Bronchial epithelial cell (primary cell): ENCODE measurements around the gene SLC25A19. TPM values are rescaled to one million over a fixed set of nuclear protein-coding genes. Genes with fewer than 3 reads are reported as not detected.

Experiments
- DNase-seq: peaks from one replicate; pipeline ENCODE4 v3.0.0-alpha.2; 2010; ENCODE audit warnings: low read depth
- FAIRE-seq: peaks from 2 replicates; lab custom pipeline; 2011; peaks lifted over from hg19 to GRCh38; lab: Jason Lieb, UNC
- H3K27me3 ChIP-seq: 2 replicates; pipeline ENCODE4 v1.5.1; 2011; ENCODE audit warnings: low read length; ENCODE audit not compliant: control insufficient read depth, insufficient read depth
- H3K36me3 ChIP-seq: 2 replicates; pipeline ENCODE4 v1.5.1; 2011; ENCODE audit warnings: low read length; ENCODE audit not compliant: control insufficient read depth, insufficient read depth
- H3K4me3 ChIP-seq: 2 replicates; pipeline ENCODE4 v1.5.1; 2011; ENCODE audit warnings: mild to moderate bottlenecking, low read depth, low read length, control low read depth
- CTCF ChIP-seq: IDR thresholded peaks from 2 replicates; pipeline ENCODE4 v1.5.1; 2011; ENCODE audit warnings: mild to moderate bottlenecking, moderate library complexity, low read length, control low read depth, inconsistent platforms; ENCODE audit not compliant: insufficient read depth, severe bottlenecking
- total RNA-seq: library from RNA; depleted of rRNA; stranded (reverse); fragments of >200 nt; gene quantifications from 2 replicates; pipeline ENCODE4 v1.2.1, GENCODE V29; 2014

SLC25A19 gene
- total RNA-seq: 10.2 and 12.1 TPM in 2 replicates

GRCh38 chr17:75289115-75289831, at the start of gene SLC25A19:
SLC25A19 (minus strand) TSS chr17:75289433; CDS start chr17:75286764, 2,669 bp downstream.
- no peak for FAIRE-seq
- no peaks in the 10 kb centered on the region for H3K27me3 ChIP-seq
- DNase-seq: peak; percentile 98
- H3K36me3 ChIP-seq: peaks cover 4% of the 10 kb centered on the region
- H3K4me3 ChIP-seq: peak within 1 kb of the TSS; percentile 70
- peak; percentile 12 for TF ChIP-seq CTCF

- TF ChIP-seq CTCF: no peak
- no peak for DNase-seq
- no peaks in the 10 kb centered on the region for H3K36me3 ChIP-seq
- FAIRE-seq: no peak
- H3K4me3 ChIP-seq: no peak overlapping the region
- no peaks in the 10 kb centered on the region for H3K27me3 ChIP-seq
Measured at GRCh38 chr17:75338335-75338734, 49.1 kb upstream of the SLC25A19 start.

GRCh38 chr17:75335315-75335714, 46.1 kb upstream of the SLC25A19 start:
- Histone ChIP-seq H3K36me3 (peaks cover 4% of the 10 kb centered on the region), H3K4me3 (no peak overlapping the region), H3K27me3 (no peaks in the 10 kb centered on the region)
- DNase-seq: no peak
- TF ChIP-seq CTCF: no peak
- no peak for FAIRE-seq

GRCh38 chr17:75334723-75335122, 45.5 kb upstream of the SLC25A19 start:
- FAIRE-seq (no peak), DNase-seq (no peak)
- peaks cover 6% of the 10 kb centered on the region for H3K36me3 ChIP-seq
- H3K27me3 ChIP-seq: no peaks in the 10 kb centered on the region
- no peak overlapping the region for H3K4me3 ChIP-seq
- no peak for TF ChIP-seq CTCF

- no peaks in the 10 kb centered on the region for H3K27me3 ChIP-seq
- H3K36me3 ChIP-seq: peaks cover 6% of the 10 kb centered on the region
- FAIRE-seq: no peak
- TF ChIP-seq CTCF: no peak
- DNase-seq: no peak
- no peak overlapping the region for H3K4me3 ChIP-seq
Measured at GRCh38 chr17:75331671-75332070, 42.4 kb upstream of the SLC25A19 start.

- H3K4me3 ChIP-seq: no peak overlapping the region
- peaks cover 9% of the 10 kb centered on the region for H3K36me3 ChIP-seq
- no peaks in the 10 kb centered on the region for H3K27me3 ChIP-seq
- DNase-seq (no peak), FAIRE-seq (no peak)
- no peak for TF ChIP-seq CTCF
Measured at GRCh38 chr17:75327757-75328156, 38.5 kb upstream of the SLC25A19 start.
